HepG2 (cell line): ENCODE measurements around the gene CLBA1. TPM values are rescaled to one million over a fixed set of nuclear protein-coding genes. Genes with fewer than 3 reads are reported as not detected.
A peak's percentile ranks its signal among the peaks of the same experiment; 100 is the strongest.

Experiments used
- ATAC-seq: fragments of 200-7000 bp; cut with Tn5 transposase; 3 replicates; pipeline ENCODE4 v1.9.1; 2020; ENCODE audit warnings: mild to moderate bottlenecking, moderate library complexity
- BruUV-seq: library from RNA; stranded (reverse); fragments of 400-500 nt; replicated peaks from 2 replicates; lab custom pipeline; 2021; lab: Mats Ljungman, UMichigan
- CTCF ChIA-PET: fragments of 300-600 bp; formaldehyde crosslinking; extraction: SDS; loops from one replicate; lab custom pipeline; 2021; ENCODE audit warnings: low total read pairs, inconsistent platforms, low intra/inter-chr PET ratio; lab: Yijun Ruan, JAX
- POLR2A ChIA-PET: fragments of 350-600 bp; sonication (Branson Sonifier 250); formaldehyde crosslinking; loops from one replicate; lab custom pipeline; 2020; ENCODE audit warnings: antibody characterized with exemption, inconsistent platforms; lab: Yijun Ruan, JAX
- DNase-seq: peaks from one replicate; pipeline ENCODE4 v3.0.0-alpha.2; 2015; ENCODE audit warnings: low spot score
- FAIRE-seq: peaks from 3 replicates; lab custom pipeline; 2011; peaks lifted over from hg19 to GRCh38; lab: Jason Lieb, UNC
- H2AFZ ChIP-seq: one replicate; pipeline ENCODE4 v1.6.1; 2011; ENCODE audit warnings: low read length, inconsistent platforms
- H3K27ac ChIP-seq: fragments of 300-600 bp; 3 replicates; pipeline ENCODE4 v1.8.0; 2011; ENCODE audit warnings: mixed run types, mild to moderate bottlenecking, mixed read lengths, low read length, inconsistent platforms; ENCODE audit not compliant: insufficient read depth; ENCODE audit errors: extremely low read length
- H3K27me3 ChIP-seq, 2 experiments: fragments of 200-600 bp in 1 of 2; 2 replicates in 1 of 2; 3 replicates in 1 of 2; pipeline versions ENCODE4 v1.6.0 to v1.8.0; 2011; ENCODE audit warnings: low read length in 2 of 2, mild to moderate bottlenecking in 2 of 2, moderate library complexity in 2 of 2, inconsistent platforms in 1 of 2; ENCODE audit not compliant: insufficient read depth in 2 of 2, control insufficient read depth in 1 of 2
- H3K36me3 ChIP-seq, 2 experiments: fragments of 200-600 bp in 1 of 2; replicated peaks in 1 of 2; 2 replicates in 1 of 2; 3 replicates in 1 of 2; pipeline versions ENCODE4 v1.5.1 to v1.8.0; 2011; ENCODE audit warnings: low read length in 2 of 2, inconsistent platforms in 1 of 2; ENCODE audit not compliant: insufficient read depth in 2 of 2, control insufficient read depth in 1 of 2
- H3K4me1 ChIP-seq: 2 replicates; pipeline ENCODE4 v1.5.1; 2012; ENCODE audit warnings: low read length, inconsistent platforms; ENCODE audit not compliant: insufficient read depth
- H3K4me2 ChIP-seq: 2 replicates; pipeline ENCODE4 v1.6.0; 2011; ENCODE audit warnings: low read depth, low read length, inconsistent platforms
- H3K4me3 ChIP-seq, 3 experiments: fragments of 200-600 bp in 1 of 3; sonication (generic), shearing (Covaris generic) in 1 of 3; replicated peaks in 1 of 3; 2 replicates each; pipeline ENCODE4 v1.5.1; 2011 to 2016; ENCODE audit warnings: low read length in 3 of 3, inconsistent platforms in 2 of 3, low read depth in 2 of 3, mild to moderate bottlenecking in 2 of 3, control low read depth in 1 of 3, mixed read lengths in 1 of 3; ENCODE audit not compliant: insufficient read depth in 1 of 3
- H3K79me2 ChIP-seq: one replicate; pipeline ENCODE4 v1.6.1; 2011; ENCODE audit warnings: low read length, inconsistent platforms; ENCODE audit not compliant: insufficient read depth
- H3K9ac ChIP-seq: 2 replicates; pipeline ENCODE4 v1.6.0; 2011; ENCODE audit warnings: mild to moderate bottlenecking, low read depth, low read length, inconsistent platforms; ENCODE audit not compliant: insufficient read depth
- H3K9me3 ChIP-seq: 2 replicates; pipeline ENCODE4 v1.5.1; 2012; ENCODE audit warnings: mild to moderate bottlenecking, low read length
- H4K20me1 ChIP-seq: 2 replicates; pipeline ENCODE4 v1.6.0; 2011; ENCODE audit warnings: inconsistent platforms, mild to moderate bottlenecking, low read length, moderate library complexity; ENCODE audit not compliant: insufficient read depth
- EZH2 ChIP-seq: conservative IDR thresholded peaks from 2 replicates; pipeline ENCODE4 v1.6.1; 2012; ENCODE audit warnings: mild to moderate bottlenecking, low read depth, low read length, moderate library complexity
- FOXM1 ChIP-seq: sonication (generic); formaldehyde crosslinking; IDR thresholded peaks from 2 replicates; pipeline ENCODE4 v1.5.0; 2020; ENCODE audit warnings: missing genetic modification reagents
- MTF2 ChIP-seq: sonication (generic); formaldehyde crosslinking; IDR thresholded peaks from 2 replicates; pipeline ENCODE4 v1.5.0; 2020; ENCODE audit warnings: missing genetic modification reagents, borderline replicate concordance
- NRL ChIP-seq: sonication (generic); formaldehyde crosslinking; IDR thresholded peaks from 2 replicates; pipeline ENCODE4 v1.5.0; 2020; ENCODE audit warnings: missing genetic modification reagents, mild to moderate bottlenecking, moderate library complexity, borderline replicate concordance
- PCBP1 ChIP-seq: fragments of 200-400 bp; formaldehyde crosslinking; IDR thresholded peaks from 2 replicates; pipeline ENCODE4 v1.6.1; 2017; ENCODE audit warnings: mild to moderate bottlenecking, low read depth, low read length, borderline replicate concordance
- RARA ChIP-seq: IDR thresholded peaks from 2 replicates; pipeline ENCODE4 v1.6.1; 2016; ENCODE audit warnings: missing genetic modification reagents, missing compliant biosample characterization
- RFX1 ChIP-seq: fragments of 450-650 bp; IDR thresholded peaks from 2 replicates; pipeline ENCODE4 v1.6.1; 2017
- SNAPC2 ChIP-seq: sonication (generic); formaldehyde crosslinking; IDR thresholded peaks from 2 replicates; pipeline ENCODE4 v1.8.1; 2022; ENCODE audit warnings: mild to moderate bottlenecking, missing genetic modification reagents
- ZBTB14 ChIP-seq: sonication (generic); formaldehyde crosslinking; IDR thresholded peaks from 2 replicates; pipeline ENCODE4 v1.4.0; 2020; ENCODE audit warnings: missing genetic modification reagents
- ZKSCAN1 ChIP-seq: fragments of 150-350 bp; IDR thresholded peaks from 2 replicates; pipeline ENCODE4 v1.6.1; 2014; ENCODE audit warnings: low read length
- ZNF12 ChIP-seq: sonication (generic); formaldehyde crosslinking; IDR thresholded peaks from 2 replicates; pipeline ENCODE4 v1.5.0; 2020; ENCODE audit warnings: missing genetic modification reagents
- ZNF335 ChIP-seq: sonication (generic); formaldehyde crosslinking; IDR thresholded peaks from 2 replicates; pipeline ENCODE4 v1.4.0; 2020; ENCODE audit warnings: missing genetic modification reagents
- ZNF468 ChIP-seq: sonication (generic); formaldehyde crosslinking; IDR thresholded peaks from 2 replicates; pipeline ENCODE4 v1.8.0; 2022; ENCODE audit warnings: mild to moderate bottlenecking, moderate library complexity, missing genetic modification reagents
- ZNF543 ChIP-seq: sonication (generic); formaldehyde crosslinking; IDR thresholded peaks from 2 replicates; pipeline ENCODE4 v1.4.0; 2020; ENCODE audit warnings: mild to moderate bottlenecking, missing genetic modification reagents
- ZNF703 ChIP-seq: sonication (generic); formaldehyde crosslinking; IDR thresholded peaks from 2 replicates; pipeline ENCODE4 v1.5.1; 2020; ENCODE audit warnings: missing genetic modification reagents, mild to moderate bottlenecking, moderate library complexity, borderline replicate concordance
- ZNF737 ChIP-seq: sonication (generic); formaldehyde crosslinking; IDR thresholded peaks from 2 replicates; pipeline ENCODE4 v1.5.0; 2020; ENCODE audit warnings: missing genetic modification reagents, mild to moderate bottlenecking, borderline replicate concordance
- ZSCAN25 ChIP-seq: sonication (generic); formaldehyde crosslinking; IDR thresholded peaks from 2 replicates; pipeline ENCODE4 v1.8.0; 2022; ENCODE audit warnings: mild to moderate bottlenecking, missing genetic modification reagents
- WGBS: methylation state at CpG from one replicate; pipeline ENCODE4 v1.1.6; 2017; ENCODE audit warnings: low lambda C conversion rate; 5-methylcytosine and 5-hydroxymethylcytosine counted together
- in situ Hi-C: cut with HindIII; loops from 2 replicates; pipeline ENCODE4 v1.10.0; 2017; ENCODE audit warnings: low pct_unique_long_range_greater_than_20kb; ENCODE audit not compliant: extremely low pct_ligation_motif_present
- intact Hi-C: fragments of 100-400 bp; cut with micrococcal nuclease; formaldehyde crosslinking; loops from one replicate; pipeline ENCODE4 v1.10.0; 2022; ENCODE audit not compliant: unreplicated experiment
- polyA plus RNA-seq, 8 experiments: library from polyadenylated mRNA; depleted of rRNA in 3 of 8; stranded (reverse) in 7 of 8; unstranded in 1 of 8; fragments of >200 nt; fragmentation: Illumina TruSeq in 4 of 8; extraction: Trizol in 4 of 8; gene quantifications; 2 replicates each; pipeline versions ENCODE4 v1.2.1 to v1.2.3, GENCODE V29; 2011 to 2016; ENCODE audit warnings: low read depth in 4 of 8, missing spikeins in 1 of 8, mixed read lengths in 1 of 8; ENCODE audit not compliant: insufficient read depth in 1 of 8
- total RNA-seq, 5 experiments: library from RNA; depleted of rRNA; stranded (reverse); fragments of >200 nt; fragmentation: Illumina TruSeq; extraction: Trizol; gene quantifications; 2 replicates each; pipeline ENCODE4 v1.2.3, GENCODE V29; 2016; ENCODE audit warnings: low read depth in 1 of 5

CLBA1 gene
- total and polyA plus RNA-seq, 2 of the 13 experiments (the other 11 are each of a cell fraction or from before 2014, with no cell fraction given): 1.2 to 1.4 TPM

GRCh38 chr14:104983231-104983721 is 2.3 kb upstream of the CLBA1 start:
- H3K27ac ChIP-seq: no peak overlapping the region
- ATAC-seq (no peak), FAIRE-seq (no peak), DNase-seq (no peak)
- CTCF ChIA-PET: no interaction called here
- H2AFZ ChIP-seq: no peak overlapping the region
- peak; percentile 54; the same call in 1 of the 2 replicates for TF ChIP-seq EZH2
- TF ChIP-seq ZNF12 (CRISPR knock-in tag): peak; percentile 66
- TF ChIP-seq MTF2 (CRISPR knock-in tag): no peak
- TF ChIP-seq FOXM1 (CRISPR knock-in tag): no peak
- peaks cover 15 to 61% of the 10 kb centered on the region in 2 experiments; a peak in 4 of 5 replicates for H3K27me3 ChIP-seq
- WGBS: 48% methylated on average over 3 of the region's 12 CpGs
- H3K79me2 ChIP-seq: no peaks in the 10 kb centered on the region
- POLR2A ChIA-PET: interaction anchor here (3.0 kb wide), 1 partner anchor 39 kb away, joined by 18 read pairs; the partner anchor contains the start of gene CDCA4
- H3K4me3 ChIP-seq: no peak overlapping the region
- H3K9me3 ChIP-seq: no peaks in the 10 kb centered on the region
- peaks cover 53% of the 10 kb centered on the region for H3K4me1 ChIP-seq
- H3K4me2 ChIP-seq: no peak overlapping the region
- in situ Hi-C loops: no loop called here
- no peaks in the 10 kb centered on the region for H3K36me3 ChIP-seq
- no peaks in the 10 kb centered on the region for H4K20me1 ChIP-seq
- BruUV-seq: no TSS peak
- intact Hi-C loops: no loop called here
- no peak overlapping the region for H3K9ac ChIP-seq

- ChIA-PET POLR2A (interaction anchor here (3.0 kb wide), 1 partner anchor 38 kb away, joined by 18 read pairs; the partner anchor contains the start of gene CDCA4), CTCF (no interaction called here)
- no peak overlapping the region for H3K9ac ChIP-seq
- H3K4me2 ChIP-seq: peak overlapping the region; percentile 25
- DNase-seq (no peak), ATAC-seq (no peak), FAIRE-seq (no peak)
- peaks cover 45% of the 10 kb centered on the region for H3K4me1 ChIP-seq
- H3K9me3 ChIP-seq: no peaks in the 10 kb centered on the region
- H3K27ac ChIP-seq: no peak overlapping the region
- peaks cover 15 to 55% of the 10 kb centered on the region in 2 experiments; a peak in 4 of 5 replicates for H3K27me3 ChIP-seq
- no peak overlapping the region for H2AFZ ChIP-seq
- intact Hi-C loops (no loop called here), in situ Hi-C loops (no loop called here)
- H3K36me3 ChIP-seq: no peaks in the 10 kb centered on the region
- BruUV-seq: no TSS peak
- H3K4me3 ChIP-seq: no peak overlapping the region; a peak in 1 of 6 replicates
- no peaks in the 10 kb centered on the region for H4K20me1 ChIP-seq
- TF ChIP-seq SNAPC2 (CRISPR knock-in tag): no peak
- TF ChIP-seq ZNF703: no peak
- no peak for TF ChIP-seq ZBTB14 (CRISPR knock-in tag)
- no peak for TF ChIP-seq ZKSCAN1
- no peak for TF ChIP-seq PCBP1
- TF ChIP-seq RFX1: no peak
- TF ChIP-seq ZNF468 (CRISPR knock-in tag): no peak
- no peak for TF ChIP-seq NRL (CRISPR knock-in tag)
- TF ChIP-seq ZNF335: no peak
- no peak for TF ChIP-seq ZSCAN25
- TF ChIP-seq RARA (CRISPR knock-in tag): no peak
- no peak for TF ChIP-seq ZNF737
- TF ChIP-seq ZNF543 (CRISPR knock-in tag): no peak
- WGBS: 18% methylated on average over 9 of the region's 15 CpGs
- no peaks in the 10 kb centered on the region for H3K79me2 ChIP-seq
These were observed 1.3 kb upstream of the CLBA1 start for GRCh38 chr14:104984056-104984894.
